Prostate gland (tissue), 2 donors: ENCODE data around the gene CMTM5.

ENCODE experiments used
- POLR2A ChIP-seq: fragments of 450-650 bp; IDR thresholded peaks from one replicate; pipeline ENCODE4 v1.6.1; 2016; ENCODE audit warnings: antibody characterized with exemption, mild to moderate bottlenecking
- TF ChIP-seq, protein P1 (sequence below), 4 experiments: fragments of 200-600 bp in 2 of 4; fragments of 450-650 bp in 2 of 4; sonication (generic) in 2 of 4; IDR thresholded peaks; 1 replicate in 3 of 4; 2 replicates in 1 of 4; pipeline ENCODE4 v1.5.1; 2016 to 2019; ENCODE audit warnings: antibody characterized with exemption in 4 of 4, mild to moderate bottlenecking in 2 of 4, moderate library complexity in 2 of 4

- TF ChIP-seq POLR2A = no peak
- TF ChIP-seq, protein P1, sequence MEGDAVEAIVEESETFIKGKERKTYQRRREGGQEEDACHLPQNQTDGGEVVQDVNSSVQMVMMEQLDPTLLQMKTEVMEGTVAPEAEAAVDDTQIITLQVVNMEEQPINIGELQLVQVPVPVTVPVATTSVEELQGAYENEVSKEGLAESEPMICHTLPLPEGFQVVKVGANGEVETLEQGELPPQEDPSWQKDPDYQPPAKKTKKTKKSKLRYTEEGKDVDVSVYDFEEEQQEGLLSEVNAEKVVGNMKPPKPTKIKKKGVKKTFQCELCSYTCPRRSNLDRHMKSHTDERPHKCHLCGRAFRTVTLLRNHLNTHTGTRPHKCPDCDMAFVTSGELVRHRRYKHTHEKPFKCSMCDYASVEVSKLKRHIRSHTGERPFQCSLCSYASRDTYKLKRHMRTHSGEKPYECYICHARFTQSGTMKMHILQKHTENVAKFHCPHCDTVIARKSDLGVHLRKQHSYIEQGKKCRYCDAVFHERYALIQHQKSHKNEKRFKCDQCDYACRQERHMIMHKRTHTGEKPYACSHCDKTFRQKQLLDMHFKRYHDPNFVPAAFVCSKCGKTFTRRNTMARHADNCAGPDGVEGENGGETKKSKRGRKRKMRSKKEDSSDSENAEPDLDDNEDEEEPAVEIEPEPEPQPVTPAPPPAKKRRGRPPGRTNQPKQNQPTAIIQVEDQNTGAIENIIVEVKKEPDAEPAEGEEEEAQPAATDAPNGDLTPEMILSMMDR (IDR thresholded peaks at IDR 0.05) = no peak
These were observed 17.0 kb upstream of the CMTM5 start for GRCh38 chr14:23359722-23360447.
